Stimulated activated naive B cell treated with anti-CD40 and anti-IgM and Interleukin-4, amounts not matched to agents 10 μg/mL and 1 μg/mL and 100 μg/mL, for 72 hours (primary cell): ENCODE results near the gene PDE11A.
A peak's percentile ranks its signal among the peaks of the same experiment; 100 is the strongest.

Source experiments
- ATAC-seq, 2 donors: fragments of 150-1000 bp; cut with Tn5 transposase; replicated peaks; 2 replicates each; pipeline ENCODE4 v1.10.0; 2021; ENCODE audit warnings: moderate library complexity in 1 of 2
- DNase-seq: peaks from one replicate; pipeline ENCODE4 v3.0.0; 2021
- H3K27ac Mint-ChIP-seq: one replicate; pipeline ENCODE4 v1.8.0; 2022; ENCODE audit warnings: mild to moderate bottlenecking, mixed read lengths
- H3K27me3 Mint-ChIP-seq, 2 donors: one replicate each; pipeline ENCODE4 v1.8.0; 2022; ENCODE audit warnings: mixed read lengths in 2 of 2
- H3K36me3 Mint-ChIP-seq, 2 donors: one replicate each; pipeline ENCODE4 v1.8.0; 2022; ENCODE audit warnings: mixed read lengths in 2 of 2, mild to moderate bottlenecking in 1 of 2
- H3K4me1 Mint-ChIP-seq, 2 donors: one replicate each; pipeline ENCODE4 v1.8.0; 2022; ENCODE audit warnings: mixed read lengths in 2 of 2, mild to moderate bottlenecking in 1 of 2
- H3K4me3 Mint-ChIP-seq, 2 donors: one replicate each; pipeline ENCODE4 v1.8.0; 2022; ENCODE audit warnings: mild to moderate bottlenecking in 2 of 2, mixed read lengths in 2 of 2, moderate library complexity in 1 of 2
- H3K9me3 Mint-ChIP-seq, 2 donors: one replicate each; pipeline ENCODE4 v1.8.0; 2022; ENCODE audit warnings: mixed read lengths in 2 of 2, mild to moderate bottlenecking in 1 of 2

The PDE11A gene

DNA sequence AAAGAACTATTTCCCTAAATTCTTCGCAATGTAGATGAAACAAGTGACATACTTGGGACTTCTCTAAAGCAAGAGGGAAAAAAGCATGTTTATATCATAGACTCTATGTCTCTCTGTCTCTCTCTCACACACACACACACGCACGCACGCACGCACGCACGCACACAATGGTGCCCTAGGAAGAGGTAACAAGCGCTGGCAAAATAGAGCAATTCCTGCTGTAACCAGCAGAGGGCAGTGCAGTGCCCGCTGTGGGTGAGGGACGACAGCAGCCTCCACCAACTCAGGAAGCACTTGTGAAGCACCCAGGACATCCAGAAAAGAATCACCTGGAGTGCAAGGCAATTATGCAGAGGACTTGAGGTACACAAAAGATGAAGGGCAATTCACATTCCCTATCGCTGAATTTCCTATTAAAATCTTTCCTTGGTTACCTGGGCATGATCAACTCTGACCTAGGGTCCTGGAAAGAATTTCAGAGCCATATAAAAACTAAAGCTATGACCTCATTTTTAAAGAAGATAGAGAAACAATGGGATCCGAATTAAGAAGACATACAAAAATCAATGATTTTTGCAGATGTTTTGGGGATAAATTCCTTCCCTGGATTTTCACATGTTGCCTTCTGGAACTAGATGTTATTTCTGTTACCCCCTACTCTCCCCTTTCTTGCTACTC, 166.4 kb downstream of the PDE11A start:
- no peaks in the 10 kb centered on the region for H3K27me3 Mint-ChIP-seq
- no peaks in the 10 kb centered on the region for H3K36me3 Mint-ChIP-seq
- DNase-seq (peak; percentile 50), ATAC-seq (peak; percentile 87 to 88)
- no peaks in the 10 kb centered on the region for H3K9me3 Mint-ChIP-seq
- H3K27ac Mint-ChIP-seq = no peak overlapping the region
- no peak overlapping the region for H3K4me3 Mint-ChIP-seq
- peaks cover 0 to 3% of the 10 kb centered on the region in 2 donors for H3K4me1 Mint-ChIP-seq

DNA sequence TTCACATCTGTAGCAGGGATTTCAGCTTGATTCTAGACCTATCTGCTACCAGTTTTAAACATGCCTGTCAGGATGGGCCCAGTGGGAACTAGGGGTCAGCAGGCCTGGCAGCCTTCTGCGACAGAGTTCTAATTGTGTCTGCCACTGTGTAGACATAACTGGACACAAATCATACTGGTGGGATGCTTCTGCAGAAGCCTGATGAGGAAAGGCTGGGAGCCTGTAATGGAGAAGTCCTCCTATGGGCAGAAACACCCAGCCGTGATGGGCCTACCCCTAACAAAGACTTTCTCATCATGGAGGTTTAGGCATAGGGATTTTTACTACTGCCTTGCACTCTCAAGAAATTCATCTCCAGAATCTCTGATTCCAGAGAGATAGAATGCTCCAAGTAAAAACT, 166.9 kb downstream of the PDE11A start:
- no peaks in the 10 kb centered on the region for H3K9me3 Mint-ChIP-seq
- peaks cover 0 to 3% of the 10 kb centered on the region in 2 donors for H3K4me1 Mint-ChIP-seq
- H3K27me3 Mint-ChIP-seq = no peaks in the 10 kb centered on the region
- H3K27ac Mint-ChIP-seq = no peak overlapping the region
- ATAC-seq (no peak), DNase-seq (no peak)
- H3K36me3 Mint-ChIP-seq = no peaks in the 10 kb centered on the region
- H3K4me3 Mint-ChIP-seq = no peak overlapping the region

DNA sequence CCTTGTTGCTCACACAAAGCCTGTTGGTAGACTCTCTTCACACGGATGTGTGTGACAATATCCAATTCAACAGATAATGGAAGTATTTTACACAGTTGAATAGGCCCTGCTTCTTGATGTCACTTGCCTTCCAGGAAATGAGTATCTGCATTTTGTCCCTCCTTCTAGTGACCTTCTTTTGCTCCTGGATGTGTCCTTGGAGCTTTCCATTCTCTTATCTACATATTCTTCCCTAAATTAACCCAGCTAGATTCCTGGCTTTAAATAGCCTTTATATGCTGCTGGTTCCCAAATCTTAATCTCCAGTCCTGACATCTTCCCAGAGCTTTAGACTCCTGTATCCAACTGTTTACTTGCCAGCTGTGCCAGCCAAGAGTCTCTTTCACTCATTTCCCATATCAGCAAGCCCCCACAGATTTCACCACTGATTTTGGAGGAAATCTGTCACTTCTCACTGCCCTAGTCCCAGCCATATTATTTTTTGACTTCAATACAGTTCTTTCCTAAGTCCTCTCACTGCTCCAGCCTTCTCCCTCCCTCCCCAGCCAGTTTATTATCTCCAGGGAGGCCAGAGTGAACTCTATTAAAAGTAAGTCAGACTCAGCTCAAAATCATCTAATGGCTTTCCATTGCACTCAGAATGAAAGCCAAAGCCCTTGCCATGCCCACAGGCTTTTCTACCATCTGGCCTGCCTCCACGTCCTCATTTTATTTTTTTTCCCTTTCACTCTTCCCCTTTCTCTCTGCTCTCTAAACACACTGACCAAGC, 170.0 kb downstream of the PDE11A start:
- H3K9me3 Mint-ChIP-seq = no peaks in the 10 kb centered on the region
- no peak overlapping the region for H3K4me3 Mint-ChIP-seq
- no peaks in the 10 kb centered on the region for H3K4me1 Mint-ChIP-seq
- H3K27me3 Mint-ChIP-seq = no peaks in the 10 kb centered on the region
- no peaks in the 10 kb centered on the region for H3K36me3 Mint-ChIP-seq
- DNase-seq (no peak), ATAC-seq (no peak)
- H3K27ac Mint-ChIP-seq = no peak overlapping the region

DNA sequence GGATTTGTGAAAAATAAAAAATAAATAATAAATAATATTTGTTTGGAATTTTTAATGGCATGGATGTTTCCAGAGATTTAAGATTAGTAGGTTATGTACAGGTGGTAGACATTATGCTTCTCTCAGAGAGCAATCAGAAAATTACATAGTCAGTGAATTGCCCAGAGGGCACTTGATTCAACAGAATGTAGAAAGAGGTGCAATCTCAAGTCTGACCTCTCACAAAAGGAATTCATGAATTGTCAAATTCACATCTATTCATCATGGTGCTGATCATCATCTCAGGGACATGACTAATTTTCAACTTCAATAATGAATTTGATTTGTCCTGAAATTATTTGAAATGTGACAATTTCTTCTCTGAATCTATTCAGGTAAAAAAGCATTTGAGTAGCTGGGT, 172.5 kb downstream of the PDE11A start:
- Mint-ChIP-seq H3K36me3 (no peaks in the 10 kb centered on the region), H3K9me3 (no peaks in the 10 kb centered on the region)
- no peak for ATAC-seq

DNA sequence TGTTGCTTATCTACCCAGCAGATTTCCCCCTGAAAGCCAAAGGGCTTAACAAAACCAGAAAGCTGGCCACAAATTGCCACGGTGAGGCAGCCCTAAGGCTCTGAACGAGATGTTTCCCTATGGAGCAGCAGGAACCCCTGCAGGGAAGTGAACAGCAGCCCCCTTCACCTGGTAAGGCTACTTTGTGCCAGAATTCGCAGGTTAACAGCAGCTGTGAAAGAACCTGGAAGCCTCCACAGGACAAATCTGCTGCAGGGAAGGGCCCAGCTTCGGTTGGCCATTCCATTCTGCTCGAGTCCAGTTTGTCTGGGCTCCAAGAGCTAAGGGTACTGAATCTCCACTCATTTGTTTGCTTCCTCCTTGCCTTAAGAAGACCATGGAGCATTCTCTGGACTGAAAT, 175.3 kb downstream of the PDE11A start:
- Mint-ChIP-seq H3K4me1 (no peaks in the 10 kb centered on the region), H3K9me3 (no peaks in the 10 kb centered on the region), H3K27ac (no peak overlapping the region), H3K4me3 (no peak overlapping the region), H3K36me3 (no peaks in the 10 kb centered on the region), H3K27me3 (peaks cover 0 to 5% of the 10 kb centered on the region in 2 donors)
- DNase-seq (no peak), ATAC-seq (no peak)

More for the DNA sequence above, 172.5 kb downstream of the PDE11A start:
- Mint-ChIP-seq H3K4me1 (no peaks in the 10 kb centered on the region), H3K27me3 (no peaks in the 10 kb centered on the region), H3K4me3 (no peak overlapping the region), H3K27ac (no peak overlapping the region)
- DNase-seq = no peak

DNA sequence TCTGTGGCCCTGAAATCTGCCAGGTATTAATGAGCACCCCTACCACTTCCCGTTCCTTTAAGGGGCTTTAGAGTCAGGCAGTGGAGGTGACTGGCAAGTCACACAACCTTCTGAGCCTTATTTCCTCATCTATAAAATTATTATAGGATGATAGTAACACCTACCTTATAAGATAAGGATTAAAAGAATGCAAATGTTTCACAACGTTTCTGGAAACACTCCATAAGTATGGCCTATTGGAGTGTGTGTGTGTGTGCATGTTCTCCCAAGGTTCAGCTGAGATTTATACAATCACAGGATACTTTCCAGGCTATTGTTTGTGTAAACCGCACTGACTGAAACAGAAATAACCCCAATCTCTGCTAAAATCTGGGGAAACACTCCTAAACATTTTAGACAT, 176.0 kb downstream of the PDE11A start:
- no peak overlapping the region for H3K4me3 Mint-ChIP-seq
- no peaks in the 10 kb centered on the region for H3K4me1 Mint-ChIP-seq
- no peaks in the 10 kb centered on the region for H3K36me3 Mint-ChIP-seq
- no peak for DNase-seq
- ATAC-seq = no peak
- no peak overlapping the region for H3K27ac Mint-ChIP-seq
- no peaks in the 10 kb centered on the region for H3K9me3 Mint-ChIP-seq
- peaks cover 0 to 5% of the 10 kb centered on the region in 2 donors for H3K27me3 Mint-ChIP-seq

DNA sequence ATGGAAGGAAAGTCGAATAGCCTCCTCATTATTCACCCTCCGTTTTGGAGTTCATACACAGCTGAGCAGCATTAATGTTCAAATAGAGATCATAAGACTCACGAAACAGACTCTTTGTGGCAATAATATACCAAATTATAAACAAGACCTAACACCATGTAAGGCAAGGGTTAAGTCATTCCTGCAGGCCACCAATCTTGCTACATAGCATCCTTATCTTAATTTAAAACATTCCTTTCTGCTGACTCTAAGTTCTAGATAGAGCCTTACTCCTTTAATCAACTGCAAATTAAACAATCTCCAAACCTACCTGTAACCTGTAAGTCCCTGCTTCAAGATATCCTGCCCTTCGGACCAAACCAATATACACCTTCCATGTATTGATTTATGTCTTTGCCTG, 178.0 kb downstream of the PDE11A start:
- Mint-ChIP-seq H3K36me3 (no peaks in the 10 kb centered on the region), H3K27ac (no peak overlapping the region), H3K4me3 (no peak overlapping the region), H3K4me1 (no peaks in the 10 kb centered on the region), H3K9me3 (no peaks in the 10 kb centered on the region), H3K27me3 (peaks cover 0 to 5% of the 10 kb centered on the region in 2 donors)
- no peak for DNase-seq
- ATAC-seq = no peak

DNA sequence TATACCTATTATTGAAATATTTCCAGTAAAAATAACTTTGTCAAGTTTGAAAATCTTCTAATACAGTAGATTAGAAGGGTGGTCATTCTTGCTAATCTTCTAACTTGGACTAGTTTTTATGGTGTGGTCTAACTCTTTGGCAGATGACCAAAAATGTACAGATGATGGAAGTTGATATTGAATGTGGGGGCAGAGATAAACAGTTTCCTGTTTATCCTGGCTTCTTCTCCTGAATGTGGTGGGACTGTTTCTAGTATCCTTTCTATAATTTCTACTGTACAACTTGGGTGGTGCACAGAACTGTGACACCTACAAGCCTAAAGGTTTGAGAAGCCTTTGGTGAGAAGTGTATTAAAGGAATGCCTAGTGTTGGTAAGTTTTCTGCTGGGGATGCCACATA, 178.7 kb downstream of the PDE11A start:
- Mint-ChIP-seq H3K4me1 (no peaks in the 10 kb centered on the region), H3K36me3 (no peaks in the 10 kb centered on the region), H3K9me3 (no peaks in the 10 kb centered on the region), H3K4me3 (no peak overlapping the region), H3K27me3 (peaks cover 0 to 5% of the 10 kb centered on the region in 2 donors), H3K27ac (no peak overlapping the region)
- ATAC-seq = no peak
- no peak for DNase-seq

DNA sequence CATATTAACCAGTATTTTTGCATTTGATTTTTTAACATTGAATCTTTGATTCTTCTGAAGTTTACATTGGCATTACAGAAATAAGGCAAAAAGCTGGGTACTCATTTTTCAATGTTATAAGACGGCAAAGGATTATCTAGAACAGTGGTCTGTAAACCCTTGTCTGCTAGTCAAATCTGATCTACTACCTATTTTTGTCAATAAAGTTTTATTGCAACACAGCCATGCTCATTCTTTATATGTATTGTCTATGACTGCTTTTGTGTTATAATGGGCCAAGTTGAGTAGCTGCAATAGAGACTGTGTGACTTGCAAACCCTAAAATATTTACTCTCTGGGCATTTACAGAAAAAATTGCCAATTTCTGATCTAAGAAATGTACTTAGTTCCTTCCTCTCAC, 181.0 kb downstream of the PDE11A start:
- H3K27me3 Mint-ChIP-seq = peaks cover 0 to 5% of the 10 kb centered on the region in 2 donors
- no peak for ATAC-seq
- no peaks in the 10 kb centered on the region for H3K36me3 Mint-ChIP-seq
- no peak for DNase-seq
- no peaks in the 10 kb centered on the region for H3K4me1 Mint-ChIP-seq
- no peaks in the 10 kb centered on the region for H3K9me3 Mint-ChIP-seq
- H3K27ac Mint-ChIP-seq = no peak overlapping the region
- H3K4me3 Mint-ChIP-seq = no peak overlapping the region

DNA sequence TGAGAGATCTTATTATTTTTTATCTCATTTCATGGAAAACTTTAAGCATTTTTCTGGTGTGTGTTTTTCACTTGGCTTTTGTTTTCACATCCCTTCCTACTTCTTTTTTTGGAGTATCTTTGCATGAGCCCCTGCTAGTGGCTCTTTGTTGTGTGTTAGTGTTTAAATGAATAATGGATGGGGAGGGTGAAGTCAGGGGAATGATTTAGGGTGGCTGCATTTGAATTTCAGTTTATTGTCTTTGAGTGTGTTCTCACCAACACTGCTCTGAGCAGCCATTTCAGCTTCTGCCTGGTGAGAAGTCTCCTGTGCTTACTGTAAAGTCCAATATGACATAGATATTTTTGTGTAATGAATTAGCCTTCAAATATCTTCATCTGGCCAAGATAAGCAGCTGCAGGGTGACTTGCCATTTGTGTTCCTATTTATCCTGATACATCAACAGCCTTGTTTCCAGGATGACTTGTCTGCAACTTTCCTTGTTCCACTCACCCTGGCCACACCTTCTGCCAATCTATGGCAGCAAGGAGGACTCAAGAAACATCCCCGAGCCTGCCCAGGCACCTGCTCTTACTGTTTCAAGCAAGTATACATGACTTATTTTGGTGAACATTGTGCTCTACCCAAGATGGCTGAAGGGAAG, 182.6 kb downstream of the PDE11A start:
- no peak for ATAC-seq
- no peak overlapping the region for H3K27ac Mint-ChIP-seq
- H3K9me3 Mint-ChIP-seq = no peaks in the 10 kb centered on the region

DNA sequence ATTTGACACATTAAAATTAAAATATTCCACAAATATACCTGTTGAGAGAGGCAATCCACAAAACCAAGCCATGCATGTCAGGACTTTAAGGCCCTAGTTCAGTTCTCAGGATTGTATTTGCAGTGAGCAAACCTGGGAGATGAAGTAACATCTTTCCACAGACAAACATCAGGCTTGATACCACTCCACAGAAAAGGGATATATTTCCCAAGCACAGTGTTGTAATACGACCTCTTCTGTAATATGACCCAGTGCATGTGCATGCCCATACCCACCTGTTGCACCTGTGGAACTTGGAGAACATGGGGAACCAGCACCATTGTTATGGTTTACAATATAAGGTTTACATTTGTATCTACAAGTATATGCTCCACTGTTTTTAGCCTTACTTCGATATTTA, 184.0 kb downstream of the PDE11A start:
- Mint-ChIP-seq H3K36me3 (no peaks in the 10 kb centered on the region), H3K27me3 (peaks cover 0 to 5% of the 10 kb centered on the region in 2 donors), H3K4me3 (no peak overlapping the region), H3K27ac (no peak overlapping the region), H3K4me1 (no peaks in the 10 kb centered on the region), H3K9me3 (no peaks in the 10 kb centered on the region)
- ATAC-seq (no peak), DNase-seq (no peak)

More for the DNA sequence above, 182.6 kb downstream of the PDE11A start:
- H3K4me1 Mint-ChIP-seq = no peaks in the 10 kb centered on the region
- H3K4me3 Mint-ChIP-seq = no peak overlapping the region
- no peaks in the 10 kb centered on the region for H3K36me3 Mint-ChIP-seq
- peaks cover 0 to 5% of the 10 kb centered on the region in 2 donors for H3K27me3 Mint-ChIP-seq
- no peak for DNase-seq

DNA sequence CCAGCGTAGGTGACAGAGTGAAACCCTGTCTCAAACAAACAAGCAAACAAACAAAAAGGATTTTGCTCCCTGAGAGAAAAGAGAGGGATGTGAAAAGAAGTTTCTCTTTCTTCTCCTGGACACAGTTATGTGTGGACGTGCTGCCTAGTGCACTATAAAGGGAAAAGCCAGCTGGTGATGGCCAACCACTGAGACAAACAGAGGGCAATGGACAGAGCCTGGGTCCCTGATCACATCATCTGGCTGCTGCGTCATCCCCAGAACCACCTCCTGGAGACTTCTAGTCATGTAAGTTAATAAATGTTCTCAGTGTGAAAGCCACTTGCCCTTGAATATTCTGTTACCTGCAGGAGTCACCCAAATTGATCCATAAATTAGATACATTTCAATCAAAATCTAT, 184.9 kb downstream of the PDE11A start:
- ATAC-seq (no peak), DNase-seq (no peak)
- no peaks in the 10 kb centered on the region for H3K36me3 Mint-ChIP-seq
- no peak overlapping the region for H3K27ac Mint-ChIP-seq
- peaks cover 0 to 1% of the 10 kb centered on the region in 2 donors for H3K9me3 Mint-ChIP-seq
- no peak overlapping the region for H3K4me3 Mint-ChIP-seq
- peaks cover 0 to under 1% of the 10 kb centered on the region in 2 donors for H3K27me3 Mint-ChIP-seq
- H3K4me1 Mint-ChIP-seq = no peaks in the 10 kb centered on the region

DNA sequence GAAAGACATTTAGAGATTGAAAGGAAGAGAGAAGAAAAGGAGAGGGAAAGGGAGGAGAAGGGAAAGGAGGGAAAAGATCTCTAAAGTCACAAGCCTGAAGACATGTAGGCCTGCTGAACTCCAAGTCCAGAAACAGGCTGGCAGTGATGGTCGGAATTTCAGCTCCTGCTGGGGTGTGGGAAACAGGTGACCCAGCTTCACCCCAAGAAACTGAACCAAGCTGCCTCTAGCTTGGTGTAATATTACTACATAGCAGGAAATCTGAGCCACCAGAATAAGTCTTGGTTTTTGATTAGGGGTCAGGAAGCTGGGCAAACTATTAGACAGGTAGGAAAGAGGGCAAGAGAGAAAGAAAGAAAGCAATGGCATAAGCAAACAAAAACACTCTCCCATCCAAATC, 185.8 kb downstream of the PDE11A start:
- Mint-ChIP-seq H3K4me1 (no peaks in the 10 kb centered on the region), H3K36me3 (no peaks in the 10 kb centered on the region), H3K4me3 (no peak overlapping the region), H3K9me3 (peaks cover 0 to 1% of the 10 kb centered on the region in 2 donors), H3K27me3 (no peaks in the 10 kb centered on the region), H3K27ac (no peak overlapping the region)
- no peak for DNase-seq
- no peak for ATAC-seq

DNA sequence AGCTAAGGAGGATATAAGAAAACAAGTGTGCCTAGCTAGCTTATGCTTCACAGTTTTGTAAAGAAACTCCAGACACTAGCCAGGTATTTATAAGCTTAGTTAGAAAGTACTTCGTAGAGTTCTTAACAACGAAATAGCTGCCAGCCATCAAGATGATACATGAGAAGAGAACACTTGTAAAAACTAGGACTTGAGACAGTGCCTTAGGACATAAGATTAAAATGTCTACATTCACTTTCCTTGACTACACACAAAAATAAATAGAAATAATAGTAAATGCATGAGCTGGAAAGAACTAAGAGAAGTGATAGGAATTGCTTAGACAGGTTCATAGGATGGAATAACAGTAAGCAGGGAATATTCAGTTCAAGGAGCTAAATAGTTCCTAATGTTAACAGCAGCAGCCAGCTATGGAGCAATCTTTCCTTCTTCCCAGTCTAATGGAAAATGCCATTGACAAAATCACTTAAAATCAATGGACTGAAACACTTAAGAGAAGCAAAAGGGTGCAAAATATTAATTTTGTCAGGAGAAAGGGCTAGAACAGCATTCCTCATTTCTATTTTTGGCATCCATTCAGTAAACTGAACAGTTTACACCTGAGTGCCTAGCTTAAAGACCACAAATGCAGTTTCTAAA, 186.6 kb downstream of the PDE11A start:
- ATAC-seq (no peak), DNase-seq (no peak)
- Mint-ChIP-seq H3K27me3 (no peaks in the 10 kb centered on the region), H3K36me3 (no peaks in the 10 kb centered on the region), H3K4me3 (no peak overlapping the region), H3K27ac (no peak overlapping the region), H3K4me1 (no peaks in the 10 kb centered on the region), H3K9me3 (peaks cover 0 to 1% of the 10 kb centered on the region in 2 donors)
